Adipose tissue (tissue), 3 donors: ENCODE results near the gene SYT11. TPM values are rescaled to one million over a fixed set of nuclear protein-coding genes. Genes with fewer than 3 reads are reported as not detected.
"Not testable (repeated sequence)": the region's sequence is repeated elsewhere in the genome, so short reads cannot be mapped to it uniquely, and the experiment has no call there.

Experiments used
- H3K27ac ChIP-seq: one replicate; pipeline ENCODE4 v1.5.1; 2013; ENCODE audit warnings: low read depth, low read length
- WGBS, 3 donors: extraction: QIAGEN DNeasy Blood & Tissue Kit; methylation state at CpG; one replicate each; pipeline ENCODE4 v1.1.7; 2013; 5-methylcytosine and 5-hydroxymethylcytosine counted together
- polyA plus RNA-seq, 3 donors: library from polyadenylated mRNA; stranded (reverse); fragments of 200-250 nt; gene quantifications; one replicate each; pipeline ENCODE4 v1.2.3, GENCODE V29; 2013
- donor health status: healthy with polysubstance abuse.
- donor health status: Bipolar disorder and iron deficiency.
- donor health status: healthy.

The SYT11 gene, protein sequence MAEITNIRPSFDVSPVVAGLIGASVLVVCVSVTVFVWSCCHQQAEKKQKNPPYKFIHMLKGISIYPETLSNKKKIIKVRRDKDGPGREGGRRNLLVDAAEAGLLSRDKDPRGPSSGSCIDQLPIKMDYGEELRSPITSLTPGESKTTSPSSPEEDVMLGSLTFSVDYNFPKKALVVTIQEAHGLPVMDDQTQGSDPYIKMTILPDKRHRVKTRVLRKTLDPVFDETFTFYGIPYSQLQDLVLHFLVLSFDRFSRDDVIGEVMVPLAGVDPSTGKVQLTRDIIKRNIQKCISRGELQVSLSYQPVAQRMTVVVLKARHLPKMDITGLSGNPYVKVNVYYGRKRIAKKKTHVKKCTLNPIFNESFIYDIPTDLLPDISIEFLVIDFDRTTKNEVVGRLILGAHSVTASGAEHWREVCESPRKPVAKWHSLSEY
- 1 to 10 TPM; 1.6 to 3.6 (median 2.0) TPM for polyA plus RNA-seq

DNA sequence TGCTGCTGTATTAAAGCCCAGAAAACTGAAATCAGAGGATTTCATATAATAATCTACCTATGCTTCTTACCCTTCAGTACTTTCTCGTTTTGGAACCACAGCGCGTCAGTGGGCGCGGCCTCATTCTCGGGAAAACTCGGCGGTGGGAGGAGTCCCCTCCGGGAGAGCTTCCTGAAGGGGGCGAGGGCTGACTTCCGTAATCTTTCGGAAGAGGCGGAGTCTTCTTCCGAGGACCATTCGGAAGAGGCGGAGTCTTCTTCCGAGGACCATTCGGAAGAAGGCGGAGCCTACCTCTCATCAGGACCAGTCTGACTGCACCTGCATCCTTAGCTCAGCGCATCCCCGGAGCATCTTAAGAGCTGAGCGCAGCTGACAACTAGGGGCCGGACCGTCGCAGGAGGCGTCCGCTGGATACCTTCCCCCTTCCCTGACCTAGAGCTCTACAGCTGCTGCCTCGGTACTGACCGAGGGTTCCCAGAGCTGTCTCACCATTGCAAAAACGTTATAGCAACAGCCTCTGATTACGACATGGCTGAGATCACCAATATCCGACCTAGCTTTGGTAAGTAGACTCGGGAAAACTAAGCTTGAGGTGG is at the start of gene SYT11:
Gene SYT11 (plus strand): TSS at position 334 of the 596 bp plus-strand sequence. CDS start 195 bp downstream, at position 529.
- whole genome bisulfite sequencing, 3 donors = 0 to 1% (median 0%) methylated on average over 32 to 33 of the region's 33 CpGs

GRCh38 chr1:155812878-155813277 is 46.5 kb upstream of the SYT11 start:
- H3K27ac ChIP-seq = no peak overlapping the region
- WGBS, 3 donors = 90 to 98% (median 96%) methylated on average over 1 of the region's 1 CpG

More for the DNA sequence above, at the start of gene SYT11:
- H3K27ac ChIP-seq = peak within 1 kb of the TSS; percentile 2

DNA sequence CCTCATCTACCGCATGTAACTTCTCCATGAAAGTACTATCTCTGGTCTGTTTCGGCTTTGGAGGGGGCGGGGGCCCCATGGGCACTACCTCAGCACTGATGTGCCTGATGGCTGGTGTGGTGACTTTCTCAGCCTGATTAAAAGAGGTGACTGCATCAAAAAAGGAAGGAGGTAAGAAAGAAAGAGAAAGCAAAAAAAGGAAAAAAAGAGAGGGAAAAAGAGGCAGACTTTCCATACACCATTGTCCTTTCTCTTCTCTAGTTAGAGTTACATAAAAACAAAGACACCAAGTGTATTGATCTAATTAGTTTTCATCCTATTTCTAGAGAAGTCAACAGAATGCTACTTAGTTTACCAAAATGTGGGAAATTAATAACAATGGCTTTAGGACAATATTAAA is 45.7 kb upstream of the SYT11 start:
- 95 to 97% (median 96%) methylated on average over 3 of the region's 3 CpGs for WGBS, 3 donors
- H3K27ac ChIP-seq = no peak overlapping the region

DNA sequence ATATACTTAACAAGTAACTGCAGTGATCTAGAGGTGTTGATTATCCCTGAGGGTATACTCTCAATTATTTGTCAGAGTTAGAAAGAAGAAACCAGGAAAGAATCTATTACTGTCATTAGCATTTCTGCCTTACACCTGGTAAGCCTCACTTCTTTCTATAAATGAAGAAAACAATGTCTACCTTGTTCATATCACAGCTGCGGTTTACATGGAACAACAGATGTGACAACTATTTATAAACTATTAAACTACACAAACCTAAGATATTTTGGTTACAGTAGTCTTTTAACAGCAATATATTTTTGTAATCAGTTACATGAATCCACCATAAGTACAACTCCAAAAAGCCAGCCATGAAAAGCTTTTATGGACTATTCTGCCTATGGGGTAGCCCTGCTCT is 43.0 kb upstream of the SYT11 start:
- no peak overlapping the region for H3K27ac ChIP-seq
- 88 to 97% (median 91%) methylated on average over 1 of the region's 1 CpG for WGBS, 3 donors

- whole genome bisulfite sequencing, 3 donors = 78 to 89% (median 84%) methylated on average over 4 of the region's 4 CpGs
- H3K27ac ChIP-seq = no peak overlapping the region
These were observed 31.9 kb upstream of the SYT11 start for GRCh38 chr1:155827450-155827849.

DNA sequence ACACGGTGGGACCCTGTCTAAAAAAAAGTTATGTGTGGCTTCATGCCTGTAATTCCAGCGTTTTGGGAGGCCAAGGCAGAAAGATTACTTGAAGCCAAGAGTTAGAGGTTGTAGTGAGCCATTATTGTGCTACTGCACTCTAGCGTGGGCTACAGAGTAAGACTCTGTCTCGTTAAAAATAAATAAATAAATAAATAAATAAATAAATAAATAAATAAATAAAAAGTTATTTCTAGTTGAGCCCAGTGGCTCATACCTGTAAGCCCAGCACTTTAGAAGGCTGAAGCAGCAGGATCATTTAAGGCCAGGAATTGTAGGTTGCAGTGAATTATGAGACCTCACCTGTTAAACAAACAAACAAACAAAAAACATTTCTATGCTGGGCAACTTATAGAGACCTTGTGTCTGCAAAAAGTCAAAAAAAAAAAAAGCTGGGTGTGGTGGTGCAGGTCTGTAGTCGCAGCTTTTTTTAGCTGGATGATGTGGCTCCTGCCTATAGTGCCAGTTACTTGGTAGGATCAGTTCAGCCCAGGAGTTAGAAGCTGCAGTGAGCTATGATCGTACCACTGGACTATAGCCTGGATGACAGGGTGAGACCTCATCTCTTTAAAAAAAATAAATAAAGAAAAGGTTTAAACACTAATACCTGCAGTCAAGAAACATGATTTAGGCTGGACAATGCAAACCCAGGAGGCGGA is 27.9 kb upstream of the SYT11 start:
- WGBS, 3 donors = 94 to 99% (median 96%) methylated on average over 7 of the region's 7 CpGs
- H3K27ac ChIP-seq = no peak overlapping the region

- no peak overlapping the region for H3K27ac ChIP-seq
- WGBS, 3 donors = 63 to 95% (median 90%) methylated on average over 1 of the region's 1 CpG
These were observed 25.6 kb upstream of the SYT11 start for GRCh38 chr1:155833665-155834295.

DNA sequence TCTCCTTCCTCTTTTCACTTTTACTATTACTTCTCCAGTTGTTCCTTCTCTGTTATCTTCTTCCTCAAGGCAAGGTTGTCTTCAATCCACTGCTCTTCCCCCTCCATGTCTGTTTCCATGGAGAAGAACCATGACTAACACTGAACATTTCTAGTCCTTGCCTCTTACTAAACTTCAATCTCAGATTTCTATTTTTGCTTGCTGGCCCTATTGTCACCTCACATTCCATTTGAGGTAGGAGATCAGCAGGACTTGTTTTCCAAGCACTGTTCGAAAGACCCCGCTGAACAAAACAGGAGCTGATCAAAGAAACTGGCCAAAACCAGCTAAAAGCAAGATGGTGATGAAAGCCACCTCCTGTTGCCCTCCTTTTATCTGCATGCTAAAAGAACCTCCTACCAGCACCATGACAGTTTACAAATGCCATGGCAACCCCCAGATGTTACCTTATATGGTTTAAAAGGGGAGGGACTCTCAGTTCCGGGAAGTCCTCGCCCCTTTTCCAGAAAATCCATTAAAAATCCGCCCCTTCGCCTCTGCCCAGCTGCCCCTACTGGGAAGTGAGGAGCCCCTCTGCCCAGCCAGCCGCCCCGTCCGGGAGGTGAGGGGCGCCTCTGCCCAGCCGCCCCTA is 25.0 kb upstream of the SYT11 start:
- H3K27ac ChIP-seq = no peak overlapping the region
- 96 to 99% (median 98%) methylated on average over 7 to 11 of the region's 11 CpGs for WGBS, 3 donors

DNA sequence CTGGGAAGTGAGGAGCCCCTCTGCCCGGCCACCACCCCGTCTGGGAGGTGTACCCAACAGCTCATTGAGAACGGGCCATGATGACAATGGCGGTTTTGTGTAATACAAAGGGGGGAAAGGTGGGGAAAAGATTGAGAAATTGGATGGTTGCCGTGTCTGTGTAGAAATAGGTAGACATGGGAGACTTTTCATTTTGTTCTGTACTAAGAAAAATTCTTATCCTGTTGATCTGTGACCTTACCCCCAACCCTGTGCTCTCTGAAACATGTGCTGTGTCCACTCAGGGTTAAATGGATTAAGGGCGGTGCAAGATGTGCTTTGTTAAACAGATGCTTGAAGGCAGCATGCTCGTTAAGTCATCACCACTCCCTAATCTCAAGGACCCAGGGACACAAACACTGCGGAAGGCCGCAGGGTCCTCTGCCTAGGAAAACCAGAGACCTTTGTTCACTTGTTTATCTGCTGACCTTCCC is 24.4 kb upstream of the SYT11 start:
- not testable (repeated sequence) for H3K27ac ChIP-seq
- 82 to 91% (median 89%) methylated on average over 7 to 9 of the region's 9 CpGs for WGBS, 3 donors

- no peak overlapping the region for H3K27ac ChIP-seq
- whole genome bisulfite sequencing, 3 donors = 94 to 97% (median 96%) methylated on average over 6 of the region's 6 CpGs
These were observed 23.8 kb upstream of the SYT11 start for GRCh38 chr1:155835548-155835947.

- H3K27ac ChIP-seq = no peak overlapping the region
- 75 to 96% (median 93%) methylated on average over 5 of the region's 5 CpGs for WGBS, 3 donors
These were observed 19.0 kb upstream of the SYT11 start for GRCh38 chr1:155840386-155840785.

DNA sequence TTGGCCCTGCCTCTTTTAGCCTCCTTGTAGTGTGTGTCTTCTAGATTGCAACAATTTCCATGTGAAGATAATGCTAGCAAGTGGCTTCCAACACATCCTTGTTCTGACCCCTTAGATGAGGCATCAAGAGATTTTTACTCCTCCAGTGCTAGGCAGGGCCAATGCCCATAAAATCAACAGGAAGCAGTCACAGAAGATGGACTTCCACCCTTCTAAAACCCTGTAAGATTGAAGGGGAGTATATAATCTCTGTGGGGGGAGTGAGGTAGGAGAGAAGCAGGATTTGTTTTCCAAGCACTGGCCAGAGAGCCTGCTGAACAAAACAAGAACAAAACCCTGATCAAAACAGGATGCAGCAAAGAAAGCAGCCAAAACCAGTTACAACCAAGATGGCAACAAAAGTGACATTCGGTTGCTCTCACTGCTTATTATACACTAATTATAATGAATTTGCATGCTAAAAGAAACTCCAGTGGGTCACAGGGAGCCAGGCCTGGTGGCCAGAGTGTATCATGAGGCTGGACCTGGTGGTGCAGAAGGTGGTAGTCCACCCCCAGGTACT is 14.4 kb upstream of the SYT11 start:
- 77 to 80% (median 77%) methylated on average over 1 of the region's 1 CpG for WGBS, 3 donors

GRCh38 chr1:155847823-155848529 is 11.4 kb upstream of the SYT11 start:
- WGBS, 3 donors = 94 to 100% (median 95%) methylated on average over 1 of the region's 1 CpG

More for the DNA sequence above, 14.4 kb upstream of the SYT11 start:
- H3K27ac ChIP-seq = no peak overlapping the region

GRCh38 chr1:155850345-155850744 is 9.0 kb upstream of the SYT11 start:
- no peak overlapping the region for H3K27ac ChIP-seq
- WGBS, 3 donors = 79 to 88% (median 83%) methylated on average over 3 of the region's 3 CpGs

More at GRCh38 chr1:155847823-155848529, 11.4 kb upstream of the SYT11 start:
- H3K27ac ChIP-seq = no peak overlapping the region

- WGBS, 3 donors = 46 to 55% (median 53%) methylated on average over 20 of the region's 20 CpGs
- no peak overlapping the region for H3K27ac ChIP-seq
These were observed 3.0 kb upstream of the SYT11 start for GRCh38 chr1:155856257-155856974.
